Body of pancreas (tissue), 4 donors: Measurements from ENCODE around the gene ARHGAP6. TPM values are rescaled to one million over a fixed set of nuclear protein-coding genes. Genes with fewer than 3 reads are reported as not detected.

Experiments used
- ATAC-seq: fragments of 150-250 bp; one replicate; pipeline ENCODE4 v1.9.1; 2016
- DNase-seq, 4 donors: peaks; one replicate each; pipeline ENCODE4 v3.0.0-alpha.2; 2019
- H3K27ac ChIP-seq, 4 donors: fragments of 200-600 bp; sonication (generic); 1 replicate in 3 of 4; 2 replicates in 1 of 4; pipeline versions ENCODE4 v1.5.1 to v1.6.1; 2016 to 2019; ENCODE audit warnings: mild to moderate bottlenecking in 1 of 4, mixed read lengths in 1 of 4, moderate library complexity in 1 of 4
- H3K27me3 ChIP-seq, 2 donors: fragments of 200-600 bp; sonication (generic); one replicate each; pipeline ENCODE4 v1.6.0; 2016; ENCODE audit warnings: mild to moderate bottlenecking in 1 of 2
- H3K36me3 ChIP-seq, 2 donors: fragments of 200-600 bp; sonication (generic); replicated peaks in 1 of 2; 2 replicates each; pipeline ENCODE4 v1.5.1; 2016; ENCODE audit warnings: low read depth in 2 of 2; ENCODE audit not compliant: insufficient read depth in 1 of 2
- H3K4me1 ChIP-seq: fragments of 200-600 bp; sonication (generic); one replicate; pipeline ENCODE4 v1.6.0; 2016
- H3K4me3 ChIP-seq, 2 donors: fragments of 200-600 bp; sonication (generic); 1 replicate in 1 of 2; 2 replicates in 1 of 2; pipeline ENCODE4 v1.5.1; 2016 to 2019
- H3K9me3 ChIP-seq, 3 donors: fragments of 200-600 bp; sonication (generic); 1 replicate in 2 of 3; 2 replicates in 1 of 3; pipeline ENCODE4 v1.5.1; 2016
- CTCF ChIP-seq, 7 experiments: fragments of 450-650 bp in 4 of 7; fragments of 200-600 bp in 3 of 7; sonication (generic) in 3 of 7; IDR thresholded peaks; one replicate each; pipeline ENCODE4 v1.5.1; 2016 to 2019; ENCODE audit warnings: antibody characterized with exemption in 7 of 7
- POLR2A ChIP-seq, 3 donors: fragments of 450-650 bp; IDR thresholded peaks; one replicate each; pipeline ENCODE4 v1.6.1; 2016; ENCODE audit warnings: antibody characterized with exemption in 3 of 3, mild to moderate bottlenecking in 2 of 3
- WGBS, 2 donors: methylation state at CpG; one replicate each; pipeline ENCODE4 v1.1.5; 2017; 5-methylcytosine and 5-hydroxymethylcytosine counted together
- intact Hi-C: fragments of 100-400 bp; cut with DNase I; formaldehyde crosslinking; loops from one replicate; pipeline ENCODE4 v1.15.1; 2023
- total RNA-seq, 2 donors: library from RNA; depleted of rRNA; stranded (reverse); fragments of >200 nt; gene quantifications; one replicate each; pipeline ENCODE4 v1.1.0, GENCODE V29; 2016

ARHGAP6 gene
- total RNA-seq, 2 donors from 2014 or later = 2.3 to 10.9 TPM

DNA sequence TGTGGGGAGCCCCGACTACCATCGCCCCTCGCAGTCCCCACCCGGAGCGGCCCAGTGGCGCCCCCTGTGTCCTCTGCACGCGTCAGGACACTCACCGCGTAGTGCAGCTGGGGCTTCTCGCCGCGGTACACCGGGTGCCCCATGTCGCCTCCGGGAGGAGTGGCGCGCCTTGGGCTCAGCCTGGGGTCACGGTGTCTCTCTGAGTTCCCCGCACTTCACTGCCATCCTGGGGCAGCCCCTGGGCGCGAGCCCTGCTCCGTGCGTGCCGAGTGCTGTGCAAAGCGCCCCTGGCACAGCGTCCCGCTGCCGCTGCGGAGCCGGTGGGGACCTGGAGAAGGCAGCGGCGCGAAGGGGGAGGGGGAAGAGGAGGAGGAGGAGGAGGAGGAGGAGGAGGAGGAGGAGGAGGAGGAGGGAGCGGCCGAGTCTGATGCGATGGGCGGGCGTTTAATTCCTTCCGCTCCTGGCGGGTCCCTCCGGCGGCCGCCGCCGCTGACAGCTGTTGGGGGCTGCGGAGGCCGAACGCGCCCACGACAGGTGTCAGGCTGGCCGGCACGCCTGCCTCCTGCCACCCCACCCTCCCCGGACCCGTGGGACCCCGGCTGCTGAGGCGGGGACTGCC lies 238.2 kb downstream of the ARHGAP6 start:
- peak overlapping the region in 1 of 2 donors; percentile 15 for H3K4me3 ChIP-seq
- H3K27ac ChIP-seq = peak overlapping the region in 1 of 4 donors; percentile 6
- no peaks in the 10 kb centered on the region for H3K36me3 ChIP-seq
- DNase-seq = peak; percentile 18 to 46 (median 30)
- no peaks in the 10 kb centered on the region for H3K27me3 ChIP-seq
- WGBS, 2 donors = 0 to 3% methylated on average over 6 to 18 of the region's 57 CpGs
- peak; percentile 59 for ATAC-seq
- no peaks in the 10 kb centered on the region for H3K4me1 ChIP-seq
- intact Hi-C loops = no loop called here
- no peaks in the 10 kb centered on the region for H3K9me3 ChIP-seq
- TF ChIP-seq CTCF (IDR thresholded peaks at IDR 0.05) (peak in 2 of 7 experiments; percentile 18 to 25), POLR2A (IDR thresholded peaks at IDR 0.05) (peak in 2 of 3 donors; percentile 10 to 24)

GRCh38 chrX:11426712-11427452 lies 238.8 kb downstream of the ARHGAP6 start:
- Histone ChIP-seq H3K27ac (peak overlapping the region in 1 of 4 donors; percentile 6), H3K9me3 (no peaks in the 10 kb centered on the region), H3K4me3 (no peak overlapping the region), H3K36me3 (no peaks in the 10 kb centered on the region), H3K27me3 (no peaks in the 10 kb centered on the region), H3K4me1 (no peaks in the 10 kb centered on the region)
- intact Hi-C loops = no loop called here
- ATAC-seq (peak; percentile 30), DNase-seq (peak in 2 of 4 donors; percentile 10 to 23)
- 25 to 51% methylated on average over 9 to 17 of the region's 25 CpGs for WGBS, 2 donors
- TF ChIP-seq POLR2A (IDR thresholded peaks at IDR 0.05) (no peak), CTCF (IDR thresholded peaks at IDR 0.05) (no peak)

DNA sequence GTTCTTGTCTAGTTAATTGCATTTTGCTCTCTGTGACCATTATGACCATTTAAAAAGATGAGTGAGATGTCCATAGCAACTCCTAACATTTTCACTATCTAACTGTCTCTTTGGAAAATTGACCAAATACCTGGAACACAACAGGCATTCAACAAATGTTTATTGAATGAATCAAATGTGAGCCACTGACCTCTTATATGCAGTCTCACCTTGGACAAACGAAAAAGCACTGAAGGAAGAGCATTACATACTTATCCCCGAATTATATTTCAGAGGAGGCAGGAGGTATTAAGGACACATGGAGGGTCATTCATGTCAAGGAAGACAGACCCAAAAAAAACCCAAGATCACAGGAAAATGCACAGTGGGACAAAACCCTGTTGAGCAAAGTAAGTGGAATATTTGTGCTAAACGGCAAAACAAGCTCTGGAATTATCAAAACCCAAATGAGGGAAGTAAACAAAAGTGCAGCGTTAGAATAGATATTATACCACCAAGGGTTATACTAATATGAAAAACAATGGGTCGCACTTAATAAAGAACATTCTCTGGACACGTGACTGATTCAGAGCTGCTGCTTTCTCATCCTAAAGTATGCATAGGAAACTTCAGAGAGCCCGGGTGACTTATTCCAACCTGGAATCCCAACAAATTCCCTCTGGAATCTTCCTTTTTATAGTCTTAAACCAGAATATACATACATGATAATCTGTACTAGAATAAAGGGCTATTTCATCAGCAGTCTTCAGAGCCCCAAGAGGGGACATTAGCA lies 240.6 kb downstream of the ARHGAP6 start:
- H3K4me3 ChIP-seq = no peak overlapping the region
- no peak for TF ChIP-seq POLR2A (IDR thresholded peaks at IDR 0.05)
- intact Hi-C loops = no loop called here
- no peaks in the 10 kb centered on the region for H3K27me3 ChIP-seq
- no peak for DNase-seq
- H3K9me3 ChIP-seq = no peaks in the 10 kb centered on the region
- no peak for ATAC-seq
- no peaks in the 10 kb centered on the region for H3K4me1 ChIP-seq
- WGBS, 2 donors = 61 to 66% methylated on average over 7 of the region's 7 CpGs
- H3K36me3 ChIP-seq = no peaks in the 10 kb centered on the region
- no peak overlapping the region for H3K27ac ChIP-seq

DNA sequence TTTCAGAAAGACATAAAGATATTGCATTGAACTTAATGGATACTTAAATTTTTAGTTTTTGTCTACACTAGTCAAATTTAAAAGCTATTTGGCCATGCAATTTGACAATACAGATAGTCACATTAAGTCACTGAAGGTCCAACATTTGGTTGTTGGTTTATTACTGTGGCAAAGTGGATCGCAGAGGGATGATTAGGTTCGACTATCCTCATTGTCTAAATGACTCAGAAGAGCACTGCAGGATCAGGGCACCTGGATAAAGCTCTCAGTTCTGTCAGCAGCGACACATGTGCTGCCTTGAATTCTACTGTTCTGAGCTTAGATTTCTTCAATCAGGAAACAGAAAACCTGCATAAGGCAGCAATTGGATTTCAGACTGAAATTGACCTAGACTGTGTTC lies 241.8 kb downstream of the ARHGAP6 start:
- no peak for TF ChIP-seq POLR2A (IDR thresholded peaks at IDR 0.05)
- TF ChIP-seq CTCF (IDR thresholded peaks at IDR 0.05) = no peak
- Histone ChIP-seq H3K4me1 (no peaks in the 10 kb centered on the region), H3K4me3 (no peak overlapping the region), H3K36me3 (no peaks in the 10 kb centered on the region), H3K9me3 (no peaks in the 10 kb centered on the region), H3K27ac (no peak overlapping the region), H3K27me3 (no peaks in the 10 kb centered on the region)
- no peak for DNase-seq
- intact Hi-C loops = no loop called here
- ATAC-seq = no peak
- 82 to 85% methylated on average over 3 of the region's 3 CpGs for WGBS, 2 donors

DNA sequence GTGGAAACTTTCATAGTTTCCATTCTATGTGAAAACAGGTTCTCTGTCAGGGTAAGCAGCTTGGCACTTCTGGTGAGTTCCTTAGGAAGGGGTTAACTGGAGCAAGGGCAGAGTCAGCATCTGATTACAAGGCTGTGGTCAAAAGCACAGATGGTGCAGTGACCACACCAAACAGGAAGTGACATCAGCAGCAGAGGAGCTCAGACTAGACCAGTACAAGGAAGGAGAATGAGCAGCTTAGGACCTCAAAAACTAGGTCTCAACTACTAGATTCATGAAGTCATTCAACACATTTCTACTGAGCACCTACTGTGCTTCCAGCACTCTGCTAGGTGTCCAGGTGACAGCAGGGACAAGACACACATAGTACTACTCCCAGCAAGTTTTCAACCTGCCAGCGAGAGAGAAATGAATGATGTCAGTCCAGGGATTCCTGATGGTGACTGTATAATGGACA lies 242.3 kb downstream of the ARHGAP6 start:
- ATAC-seq = no peak

More for the DNA sequence above, 242.3 kb downstream of the ARHGAP6 start:
- no peak overlapping the region for H3K4me3 ChIP-seq
- no peaks in the 10 kb centered on the region for H3K4me1 ChIP-seq
- no peaks in the 10 kb centered on the region for H3K9me3 ChIP-seq
- no peaks in the 10 kb centered on the region for H3K27me3 ChIP-seq
- intact Hi-C loops = no loop called here
- peak in 2 of 4 donors; percentile 11 to 45 for DNase-seq
- TF ChIP-seq CTCF (IDR thresholded peaks at IDR 0.05) (no peak), POLR2A (IDR thresholded peaks at IDR 0.05) (no peak)
- H3K36me3 ChIP-seq = no peaks in the 10 kb centered on the region
- H3K27ac ChIP-seq = no peak overlapping the region
- WGBS, 2 donors = 83 to 90% methylated on average over 1 of the region's 1 CpG
